HTR-8/SVneo (cell line): ENCODE data around the gene PLXDC2.

Experiments used
- DNase-seq: peaks from one replicate; pipeline ENCODE4 v3.0.0; 2011; ENCODE audit warnings: low spot score, mixed read lengths; ENCODE audit not compliant: insufficient read length
- FAIRE-seq: peaks from 2 replicates; lab custom pipeline; 2011; peaks lifted over from hg19 to GRCh38; lab: Jason Lieb, UNC

The PLXDC2 gene

GRCh38 chr10:20289070-20289828, 473.0 kb downstream of the PLXDC2 start:
- DNase-seq (no peak), FAIRE-seq (no peak)

- FAIRE-seq (no peak), DNase-seq (no peak)
Observed at GRCh38 chr10:20298417-20298816, 482.2 kb downstream of the PLXDC2 start.

- DNase-seq, result no peak
- FAIRE-seq, result no peak
Observed at GRCh38 chr10:20299034-20299736, 483.0 kb downstream of the PLXDC2 start.

- FAIRE-seq, result no peak
- DNase-seq, result no peak
Observed at GRCh38 chr10:20300735-20301134, 484.5 kb downstream of the PLXDC2 start.

- FAIRE-seq, result no peak
- DNase-seq, result no peak
Observed at GRCh38 chr10:20302033-20302432, 485.8 kb downstream of the PLXDC2 start.

GRCh38 chr10:20303453-20304152, 487.4 kb downstream of the PLXDC2 start:
- no peak for FAIRE-seq
- DNase-seq, result no peak

GRCh38 chr10:20313665-20314064, 497.4 kb downstream of the PLXDC2 start:
- no peak for FAIRE-seq
- no peak for DNase-seq

GRCh38 chr10:20314431-20314830, 498.2 kb downstream of the PLXDC2 start:
- FAIRE-seq, result no peak

GRCh38 chr10:20327954-20328353, 511.7 kb downstream of the PLXDC2 start:
- DNase-seq (no peak), FAIRE-seq (no peak)

More at GRCh38 chr10:20314431-20314830, 498.2 kb downstream of the PLXDC2 start:
- DNase-seq, result no peak

GRCh38 chr10:20330246-20330645, 514.0 kb downstream of the PLXDC2 start:
- DNase-seq, result no peak
- FAIRE-seq, result no peak

- DNase-seq (no peak), FAIRE-seq (no peak)
Observed at GRCh38 chr10:20334559-20334958, 518.3 kb downstream of the PLXDC2 start.
